Tibial nerve (tissue), 4 donors: ENCODE data around the gene MBP. TPM values are rescaled to one million over a fixed set of nuclear protein-coding genes. Genes with fewer than 3 reads are reported as not detected.
A peak's percentile ranks its signal among the peaks of the same experiment; 100 is the strongest.

Source experiments
- DNase-seq, 2 donors: peaks; one replicate each; pipeline ENCODE4 v3.0.0-alpha.2; 2019; ENCODE audit warnings: low spot score in 2 of 2
- H3K27ac ChIP-seq, 4 donors: fragments of 200-600 bp; sonication (generic) in 3 of 4; one replicate each; pipeline ENCODE4 v1.5.1; 2017 to 2019; ENCODE audit warnings: mild to moderate bottlenecking in 1 of 4
- H3K27me3 ChIP-seq, 2 donors: fragments of 200-600 bp; sonication (generic) in 1 of 2; one replicate each; pipeline versions ENCODE4 v1.5.1 to v1.6.0; 2017 to 2019
- H3K36me3 ChIP-seq, 3 donors: fragments of 200-600 bp; sonication (generic); one replicate each; pipeline ENCODE4 v1.5.1; 2018 to 2019
- H3K4me1 ChIP-seq, 4 donors: fragments of 200-600 bp; sonication (generic) in 3 of 4; one replicate each; pipeline ENCODE4 v1.5.1; 2017 to 2019
- H3K4me3 ChIP-seq, 4 donors: fragments of 200-600 bp; sonication (generic) in 3 of 4; one replicate each; pipeline ENCODE4 v1.5.1; 2017 to 2019; ENCODE audit warnings: mild to moderate bottlenecking in 1 of 4, moderate library complexity in 1 of 4
- H3K9me3 ChIP-seq, 4 donors: fragments of 200-600 bp; sonication (generic) in 3 of 4; one replicate each; pipeline ENCODE4 v1.5.1; 2017 to 2019
- EP300 ChIP-seq, 2 donors: sonication (generic); formaldehyde crosslinking; IDR thresholded peaks; one replicate each; pipeline ENCODE4 v1.6.1; 2017; ENCODE audit warnings: antibody characterized with exemption in 2 of 2, mild to moderate bottlenecking in 1 of 2
- POLR2A ChIP-seq, 2 donors: fragments of 450-650 bp; IDR thresholded peaks; one replicate each; pipeline ENCODE4 v1.6.1; 2017; ENCODE audit warnings: antibody characterized with exemption in 2 of 2, mild to moderate bottlenecking in 2 of 2, moderate library complexity in 2 of 2
- WGBS, 2 donors: methylation state at CpG; one replicate each; pipeline ENCODE4 v1.1.5; 2018; 5-methylcytosine and 5-hydroxymethylcytosine counted together
- total RNA-seq, 4 donors: library from RNA; depleted of rRNA; stranded (reverse); fragments of >200 nt; gene quantifications; one replicate each; pipeline ENCODE4 v1.1.0, GENCODE V29; 2016
- TF ChIP-seq, protein P1 (sequence below), 5 experiments: fragments of 200-600 bp in 3 of 5; fragments of 450-650 bp in 2 of 5; sonication (generic) in 3 of 5; IDR thresholded peaks; one replicate each; pipeline ENCODE4 v1.5.1; 2016 to 2019; ENCODE audit warnings: antibody characterized with exemption in 5 of 5, mild to moderate bottlenecking in 3 of 5, moderate library complexity in 2 of 5

MBP gene
- total RNA-seq, 4 donors from 2014 or later: 831 to 1,485 (median 1,405) TPM

GRCh38 chr18:77008576-77009315 lies 123.8 kb downstream of the MBP start:
- Histone ChIP-seq H3K27ac (peak overlapping the region; percentile 71 to 94 (median 84)), H3K27me3 (no peaks in the 10 kb centered on the region), H3K9me3 (no peaks in the 10 kb centered on the region), H3K4me1 (peaks cover 0 to 60% (median 31%) of the 10 kb centered on the region in 4 donors), H3K4me3 (peak overlapping the region in 1 of 4 donors; percentile 51), H3K36me3 (peaks cover 0 to 12% (median 0%) of the 10 kb centered on the region in 3 donors)
- 79% methylated on average over 21 to 23 of the region's 23 CpGs for WGBS, 2 donors
- TF ChIP-seq EP300 (IDR thresholded peaks at IDR 0.05) (no peak), POLR2A (IDR thresholded peaks at IDR 0.05) (no peak)
- TF ChIP-seq, protein P1, sequence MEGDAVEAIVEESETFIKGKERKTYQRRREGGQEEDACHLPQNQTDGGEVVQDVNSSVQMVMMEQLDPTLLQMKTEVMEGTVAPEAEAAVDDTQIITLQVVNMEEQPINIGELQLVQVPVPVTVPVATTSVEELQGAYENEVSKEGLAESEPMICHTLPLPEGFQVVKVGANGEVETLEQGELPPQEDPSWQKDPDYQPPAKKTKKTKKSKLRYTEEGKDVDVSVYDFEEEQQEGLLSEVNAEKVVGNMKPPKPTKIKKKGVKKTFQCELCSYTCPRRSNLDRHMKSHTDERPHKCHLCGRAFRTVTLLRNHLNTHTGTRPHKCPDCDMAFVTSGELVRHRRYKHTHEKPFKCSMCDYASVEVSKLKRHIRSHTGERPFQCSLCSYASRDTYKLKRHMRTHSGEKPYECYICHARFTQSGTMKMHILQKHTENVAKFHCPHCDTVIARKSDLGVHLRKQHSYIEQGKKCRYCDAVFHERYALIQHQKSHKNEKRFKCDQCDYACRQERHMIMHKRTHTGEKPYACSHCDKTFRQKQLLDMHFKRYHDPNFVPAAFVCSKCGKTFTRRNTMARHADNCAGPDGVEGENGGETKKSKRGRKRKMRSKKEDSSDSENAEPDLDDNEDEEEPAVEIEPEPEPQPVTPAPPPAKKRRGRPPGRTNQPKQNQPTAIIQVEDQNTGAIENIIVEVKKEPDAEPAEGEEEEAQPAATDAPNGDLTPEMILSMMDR (IDR thresholded peaks at IDR 0.05): no peak
- no peak for DNase-seq

- peaks cover 0 to 56% (median 29%) of the 10 kb centered on the region in 4 donors for H3K4me1 ChIP-seq
- H3K9me3 ChIP-seq: no peaks in the 10 kb centered on the region
- DNase-seq: no peak
- no peak for TF ChIP-seq POLR2A (IDR thresholded peaks at IDR 0.05)
- no peak for TF ChIP-seq EP300 (IDR thresholded peaks at IDR 0.05)
- TF ChIP-seq, protein P1 (IDR thresholded peaks at IDR 0.05): no peak
- H3K36me3 ChIP-seq: peaks cover 0 to 12% (median 0%) of the 10 kb centered on the region in 3 donors
- peak overlapping the region in 1 of 4 donors; percentile 51 for H3K4me3 ChIP-seq
- no peaks in the 10 kb centered on the region for H3K27me3 ChIP-seq
- H3K27ac ChIP-seq: peak overlapping the region; percentile 71 to 94 (median 84)
- WGBS, 2 donors: 56 to 76% methylated on average over 12 to 13 of the region's 13 CpGs
Observed at GRCh38 chr18:77008006-77008405, 124.6 kb downstream of the MBP start.

- H3K27ac ChIP-seq: peak overlapping the region; percentile 71 to 94 (median 84)
- H3K4me1 ChIP-seq: peaks cover 0 to 58% (median 28%) of the 10 kb centered on the region in 4 donors
- H3K27me3 ChIP-seq: no peaks in the 10 kb centered on the region
- WGBS, 2 donors: 47 to 48% methylated on average over 12 of the region's 12 CpGs
- H3K36me3 ChIP-seq: peaks cover 0 to 12% (median 0%) of the 10 kb centered on the region in 3 donors
- peak overlapping the region in 3 of 4 donors; percentile 6 to 51 (median 13) for H3K4me3 ChIP-seq
- DNase-seq: no peak
- no peak for TF ChIP-seq POLR2A (IDR thresholded peaks at IDR 0.05)
- TF ChIP-seq EP300 (IDR thresholded peaks at IDR 0.05): no peak
- TF ChIP-seq, protein P1 (IDR thresholded peaks at IDR 0.05): no peak
- no peaks in the 10 kb centered on the region for H3K9me3 ChIP-seq
Observed at GRCh38 chr18:77007251-77007650, 125.3 kb downstream of the MBP start.

- Histone ChIP-seq H3K4me1 (peaks cover 0 to 61% (median 28%) of the 10 kb centered on the region in 4 donors), H3K27ac (peak overlapping the region; percentile 71 to 94 (median 84)), H3K27me3 (no peaks in the 10 kb centered on the region), H3K36me3 (peaks cover 0 to 12% (median 0%) of the 10 kb centered on the region in 3 donors), H3K9me3 (no peaks in the 10 kb centered on the region), H3K4me3 (peak overlapping the region in 3 of 4 donors; percentile 6 to 51 (median 13))
- 41 to 46% methylated on average over 26 to 29 of the region's 29 CpGs for WGBS, 2 donors
- TF ChIP-seq POLR2A (IDR thresholded peaks at IDR 0.05): no peak
- TF ChIP-seq, protein P1 (IDR thresholded peaks at IDR 0.05): no peak
- TF ChIP-seq EP300 (IDR thresholded peaks at IDR 0.05): peak in 1 of 2 donors; percentile 41
- no peak for DNase-seq
Observed at GRCh38 chr18:77006305-77007175, 126.0 kb downstream of the MBP start.
